ENCODE results near the gene SLC7A6. TPM values are rescaled to one million over a fixed set of nuclear protein-coding genes. Genes with fewer than 3 reads are reported as not detected.

The SLC7A6 gene
- polyA plus RNA-seq, 1 experiment, result 51.2 TPM

GRCh38 chr16:68244481-68244902 is 19.8 kb upstream of the SLC7A6 start:
- ChIA-PET CTCF (interaction anchor here (0.9 to 3.9 kb wide), 7 partner anchors 13 to 276 kb away, joined by 3 to 27 read pairs (median 4); partner anchors contain the start of gene SLC7A6), POLR2A (interaction anchor here (1.3 kb wide), 1 partner anchor 13 kb away, joined by 7 read pairs; no protein-coding TSS in a partner anchor)
- H3K27me3 ChIP-seq (ENCODE audit: control insufficient read depth, insufficient read depth, low read length), result no peaks in the 10 kb centered on the region
- DNase-seq (ENCODE audit: low read depth), result no peak
- H3K36me3 ChIP-seq (ENCODE audit: control insufficient read depth, insufficient read depth, low read length), result peaks cover 5% of the 10 kb centered on the region; the same call in 1 of the 2 replicates
- TF ChIP-seq CTCF (IDR thresholded peaks at IDR 0.05; ENCODE audit: insufficient read depth, low read depth, low read length), result no peak
- H3K4me3 ChIP-seq (ENCODE audit: low read depth, low read length), result peak overlapping the region; percentile 92

- Histone ChIP-seq H3K36me3 (ENCODE audit: control insufficient read depth, insufficient read depth, low read length) (peaks cover 7% of the 10 kb centered on the region; the same call in 1 of the 2 replicates), H3K27me3 (ENCODE audit: control insufficient read depth, insufficient read depth, low read length) (no peaks in the 10 kb centered on the region), H3K4me3 (ENCODE audit: low read depth, low read length) (peak within 1 kb of the TSS; percentile 92)
- DNase-seq (ENCODE audit: low read depth), result no peak
- ChIA-PET CTCF (interaction anchor here (1.1 to 3.9 kb wide), 6 partner anchors 13 to 275 kb away, joined by 3 to 27 read pairs (median 8); partner anchors contain the start of gene SLC7A6), POLR2A (interaction anchor here (0.7 to 1.3 kb wide), 2 partner anchors 13 to 19 kb away, joined by 4 to 7 read pairs; partner anchors contain the start of gene SLC7A6)
- TF ChIP-seq CTCF (IDR thresholded peaks at IDR 0.05; ENCODE audit: insufficient read depth, low read depth, low read length), result 0 out of 2 replicates have a peak, but pooled peaks have one; percentile 8
Measured at GRCh38 chr16:68244903-68245853, 19.1 kb upstream of the SLC7A6 start, which contains the start of gene PLA2G15. Gene PLA2G15 (plus strand): TSS chr16:68245373. CDS start chr16:68245427, 54 bp downstream.

GRCh38 chr16:68246121-68246520 is 18.2 kb upstream of the SLC7A6 start:
- POLR2A ChIA-PET, result no interaction called here
- TF ChIP-seq CTCF (IDR thresholded peaks at IDR 0.05; ENCODE audit: insufficient read depth, low read depth, low read length), result no peak
- Histone ChIP-seq H3K4me3 (ENCODE audit: low read depth, low read length) (peak overlapping the region; percentile 92), H3K27me3 (ENCODE audit: control insufficient read depth, insufficient read depth, low read length) (no peaks in the 10 kb centered on the region), H3K36me3 (ENCODE audit: control insufficient read depth, insufficient read depth, low read length) (peaks cover 7% of the 10 kb centered on the region; the same call in 1 of the 2 replicates)
- DNase-seq (ENCODE audit: low read depth), result no peak
- CTCF ChIA-PET, result interaction anchor here (2.5 to 3.9 kb wide), 3 partner anchors 15 to 82 kb away, joined by 11 to 27 read pairs (median 20); partner anchors contain the start of gene SLC7A6

- H3K4me3 ChIP-seq (ENCODE audit: low read depth, low read length), result no peak overlapping the region
- CTCF ChIA-PET, result interaction anchor here (3.8 to 3.9 kb wide), 2 partner anchors 15 to 82 kb away, joined by 20 to 27 read pairs; no protein-coding TSS in a partner anchor
Measured at GRCh38 chr16:68246666-68247065, 17.7 kb upstream of the SLC7A6 start.

More at GRCh38 chr16:68246666-68247065, 17.7 kb upstream of the SLC7A6 start:
- peaks cover 7% of the 10 kb centered on the region; the same call in 1 of the 2 replicates for H3K36me3 ChIP-seq (ENCODE audit: control insufficient read depth, insufficient read depth, low read length)
- DNase-seq (ENCODE audit: low read depth), result no peak
- no peak for TF ChIP-seq CTCF (IDR thresholded peaks at IDR 0.05; ENCODE audit: insufficient read depth, low read depth, low read length)
- no peaks in the 10 kb centered on the region for H3K27me3 ChIP-seq (ENCODE audit: control insufficient read depth, insufficient read depth, low read length)
- POLR2A ChIA-PET, result no interaction called here
